Measurements from ENCODE around the gene HTR7.
"Not testable (repeated sequence)": the region's sequence is repeated elsewhere in the genome, so short reads cannot be mapped to it uniquely, and the experiment has no call there.

The HTR7 gene

GRCh38 chr10:90856964-90857634 lies 740 bp downstream of the HTR7 start:
- DNase-seq = peak; percentile 21 to 26 (median 23)

DNA sequence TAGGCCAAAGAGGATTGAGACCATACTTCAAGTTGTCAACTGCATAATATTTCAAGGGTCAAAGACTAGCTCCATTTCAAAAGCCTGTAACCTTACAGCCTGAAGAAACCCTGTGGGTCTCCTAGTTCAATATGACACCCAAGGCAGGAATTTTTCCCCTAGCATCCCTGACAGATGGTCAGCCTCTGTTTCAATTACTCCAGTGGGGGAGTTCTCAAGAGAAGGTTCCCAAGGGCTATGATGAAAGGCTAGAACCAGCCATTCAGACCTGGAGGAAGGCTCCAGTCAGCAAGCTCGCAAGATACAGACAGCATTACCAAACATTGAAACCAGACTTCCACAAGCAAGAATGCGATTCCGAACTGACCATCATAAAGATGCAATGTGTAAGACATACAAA lies 1.6 kb downstream of the HTR7 start:
- DNase-seq = no peak

- DNase-seq = no peak
These were observed 2.7 kb downstream of the HTR7 start for GRCh38 chr10:90855126-90855525.

GRCh38 chr10:90849956-90850749 lies 7.7 kb downstream of the HTR7 start:
- DNase-seq = peak in 2 of 3 donors; percentile 36 to 45

- peak; percentile 54 to 64 (median 59) for DNase-seq
These were observed 10.4 kb downstream of the HTR7 start for GRCh38 chr10:90847436-90847835.

DNA sequence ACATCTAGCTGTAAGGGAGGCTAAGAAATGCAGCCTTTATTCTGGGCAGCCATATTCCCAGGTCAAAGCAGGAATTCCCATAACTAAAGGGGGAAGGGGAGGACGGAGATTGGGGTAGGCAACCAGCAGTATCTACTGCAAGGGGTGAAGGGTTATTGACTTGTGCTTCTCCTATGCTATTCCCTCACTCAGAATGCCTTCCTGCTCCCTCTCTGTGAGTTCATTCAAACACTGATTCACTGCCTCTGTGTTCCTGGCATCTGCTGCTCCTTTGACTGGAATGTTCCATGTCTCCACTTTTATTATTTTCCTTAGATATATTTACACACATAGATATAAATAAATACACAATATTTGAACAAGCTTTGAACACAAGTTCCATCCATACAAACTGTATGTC lies 11.1 kb downstream of the HTR7 start:
- no peak for DNase-seq

GRCh38 chr10:90845726-90846125 lies 12.1 kb downstream of the HTR7 start:
- no peak for DNase-seq

GRCh38 chr10:90842725-90843124 lies 15.1 kb downstream of the HTR7 start:
- peak; percentile 52 to 58 (median 55) for DNase-seq

- DNase-seq = no peak
These were observed 20.4 kb downstream of the HTR7 start for GRCh38 chr10:90837486-90837885.

GRCh38 chr10:90834326-90834725 lies 23.5 kb downstream of the HTR7 start:
- no peak for DNase-seq

- no peak for DNase-seq
These were observed 25.7 kb downstream of the HTR7 start for GRCh38 chr10:90832111-90832510.

DNA sequence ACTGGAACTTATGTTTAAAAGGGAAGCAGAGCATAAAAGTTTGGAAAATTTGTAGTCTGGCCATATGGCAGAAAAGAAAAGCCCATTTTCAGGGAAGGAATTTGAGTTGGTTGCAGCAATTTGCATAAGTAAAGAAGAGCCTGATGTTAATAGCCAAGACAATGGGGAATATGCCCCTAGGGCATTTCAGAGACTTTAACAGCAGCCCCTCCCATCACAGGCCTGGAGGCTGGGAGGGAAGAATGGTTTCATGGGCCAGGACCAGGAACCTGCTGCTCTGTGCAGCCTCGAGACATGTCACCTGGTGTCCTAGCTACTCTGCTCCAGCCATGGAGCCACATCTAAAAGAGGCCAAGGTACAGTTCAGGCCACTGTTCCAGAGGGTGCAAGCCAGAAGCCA lies 35.3 kb downstream of the HTR7 start:
- no peak for DNase-seq

- DNase-seq = not testable (repeated sequence)
These were observed 36.0 kb downstream of the HTR7 start for GRCh38 chr10:90821864-90822263.

DNA sequence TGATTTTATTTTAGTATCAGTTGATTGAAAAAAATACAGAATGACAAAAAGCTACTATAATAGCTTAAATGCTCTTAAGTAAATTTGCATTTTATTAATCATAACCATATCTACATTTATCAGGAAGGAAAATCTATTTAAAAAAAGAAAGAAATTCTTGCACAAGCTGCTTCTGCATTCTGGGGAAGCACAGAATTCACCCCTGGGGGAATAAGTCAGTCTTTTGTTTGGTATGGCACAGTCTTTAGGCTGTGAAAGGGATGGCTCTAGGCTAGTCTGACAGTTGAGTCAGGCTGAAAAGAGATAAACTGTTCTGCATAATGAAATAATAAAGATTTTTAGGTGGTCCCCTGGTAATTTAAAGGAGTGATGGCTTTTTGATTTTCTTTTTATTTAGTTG lies 37.9 kb downstream of the HTR7 start:
- peak; percentile 22 to 51 (median 50) for DNase-seq

GRCh38 chr10:90818736-90819135 lies 39.1 kb downstream of the HTR7 start:
- no peak for DNase-seq

- peak; percentile 55 to 63 (median 59) for DNase-seq
These were observed 40.5 kb downstream of the HTR7 start for GRCh38 chr10:90817128-90817889.

GRCh38 chr10:90816466-90816865 lies 41.4 kb downstream of the HTR7 start:
- DNase-seq = peak; percentile 7 to 46 (median 45)

DNA sequence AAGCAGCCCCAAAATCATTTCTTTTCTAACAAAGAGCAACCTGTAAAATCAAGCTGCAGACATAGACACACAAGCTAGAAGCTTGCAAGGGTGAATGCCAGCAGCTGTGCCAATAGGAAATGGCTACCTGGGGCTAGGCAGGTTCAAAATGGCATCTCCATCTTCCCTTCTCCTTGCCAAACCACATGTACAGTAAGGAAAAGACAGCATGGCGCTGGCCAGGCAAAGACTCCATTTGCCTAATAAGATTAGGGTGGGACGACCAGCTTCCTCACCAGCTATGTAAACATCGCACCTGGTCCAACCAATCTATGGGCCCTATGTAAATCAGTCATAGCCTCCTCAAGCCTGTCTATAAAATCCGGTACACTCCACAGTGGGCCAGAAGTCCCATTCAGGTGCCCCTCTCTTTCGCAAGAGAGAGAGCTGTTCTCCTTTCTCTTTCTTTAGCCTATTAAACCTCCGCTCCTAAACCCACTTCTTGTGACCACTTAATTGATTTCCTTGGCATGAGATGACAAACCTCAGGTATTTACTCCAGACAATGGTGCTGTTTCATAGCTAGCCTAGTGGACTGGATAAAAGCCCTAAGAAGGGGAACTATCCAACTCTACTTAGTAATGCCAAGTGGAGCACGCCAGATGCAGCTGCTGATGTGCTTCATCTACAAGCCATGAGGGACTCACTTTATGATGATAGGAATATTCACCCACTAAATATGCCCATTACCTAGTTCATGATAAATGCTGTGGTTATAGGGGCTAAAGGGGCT lies 44.1 kb downstream of the HTR7 start:
- no peak for DNase-seq

GRCh38 chr10:90807106-90807505 lies 50.7 kb downstream of the HTR7 start:
- DNase-seq = not testable (repeated sequence)

GRCh38 chr10:90806677-90807076 lies 51.2 kb downstream of the HTR7 start:
- no peak for DNase-seq

DNA sequence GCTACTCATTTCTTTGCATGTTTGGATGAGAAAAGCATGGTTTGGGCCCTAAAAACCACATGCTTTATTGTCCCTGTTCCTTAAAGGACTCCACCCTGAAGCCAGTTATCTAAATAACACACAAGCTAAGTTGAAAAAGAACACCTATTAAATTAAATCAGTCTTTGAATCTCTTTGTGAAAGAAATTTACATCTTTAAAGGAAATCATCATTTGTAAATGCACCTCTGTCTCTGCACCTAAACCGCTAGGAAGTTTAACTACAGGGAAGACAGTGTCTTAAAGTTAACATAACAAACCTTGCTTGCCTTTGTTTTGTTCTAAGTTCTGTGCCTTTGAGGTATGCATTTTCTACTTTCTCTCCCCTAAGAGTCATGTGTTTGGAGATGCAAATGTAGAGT lies 52.6 kb downstream of the HTR7 start:
- no peak for DNase-seq

DNA sequence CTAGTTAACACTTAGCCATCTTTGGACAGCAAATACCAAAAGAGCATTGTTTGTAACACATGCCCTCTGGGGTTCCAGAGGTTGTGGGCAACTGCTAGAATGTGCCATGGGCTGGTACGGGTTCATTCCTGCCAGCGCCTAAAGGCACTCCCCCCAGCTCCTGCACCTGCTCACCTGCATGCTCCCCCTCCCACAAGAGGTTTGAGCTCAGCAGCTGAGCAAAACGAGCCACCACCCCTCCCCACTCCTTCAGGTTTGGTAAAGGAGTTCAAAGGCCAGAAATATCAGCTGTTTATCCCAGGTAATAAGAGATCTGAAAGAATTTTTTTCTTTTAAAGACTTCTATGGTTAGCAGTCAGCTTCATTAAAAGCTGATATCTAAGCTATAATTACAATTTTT lies 53.5 kb downstream of the HTR7 start:
- DNase-seq = no peak

DNA sequence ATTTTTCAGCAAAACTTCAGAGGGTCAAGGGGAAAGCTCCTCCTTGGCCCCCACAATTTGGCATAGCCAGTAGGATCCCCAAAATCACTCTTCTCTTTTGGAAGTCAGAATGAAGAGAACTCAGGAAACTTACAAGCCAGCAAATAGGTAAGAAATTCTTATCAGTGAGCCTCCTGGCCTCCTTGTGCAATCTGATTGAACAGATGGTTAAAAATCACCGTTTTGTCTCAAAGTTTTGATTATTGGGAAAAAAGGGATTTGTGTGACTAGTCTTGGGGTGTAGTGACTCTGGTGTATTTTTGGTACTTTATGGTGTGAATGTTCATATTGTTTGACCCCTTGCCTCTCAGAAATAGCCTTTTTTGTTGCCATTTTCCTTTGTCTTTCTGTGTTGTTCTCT lies 56.2 kb downstream of the HTR7 start:
- DNase-seq = no peak

All from suppressor macrophage treated with lipopolysaccharide for 1 hour (primary cell).